ENCODE measurements around the gene NCK2.
A peak's percentile ranks its signal among the peaks of the same experiment; 100 is the strongest.

The NCK2 gene

DNA sequence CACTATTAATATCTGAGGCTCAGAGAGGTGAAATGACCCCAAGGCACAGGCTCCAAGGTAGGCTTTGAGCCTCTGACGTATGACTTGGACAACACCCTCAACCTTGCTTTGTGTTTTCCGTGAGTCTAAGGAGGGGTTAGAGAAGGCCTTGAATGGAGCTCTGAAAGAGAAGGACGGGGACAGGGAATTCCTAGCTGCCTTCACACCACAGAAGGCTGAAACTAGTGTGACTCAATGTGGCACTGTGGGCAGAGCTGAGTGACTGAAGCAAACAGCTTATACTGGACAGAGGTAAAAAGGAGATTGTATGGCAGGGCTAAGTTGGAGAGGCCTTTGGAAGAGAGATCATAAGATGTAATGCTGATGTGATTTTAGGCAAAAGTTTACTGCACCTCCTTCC is 3.5 kb upstream of the NCK2 start:
- no peak overlapping the region for H3K4me2 ChIP-seq (ENCODE audit: low read length)
- TF ChIP-seq EZH2 (IDR thresholded peaks at IDR 0.05; ENCODE audit: borderline replicate concordance, low read length) = no peak
- TF ChIP-seq, protein P1, sequence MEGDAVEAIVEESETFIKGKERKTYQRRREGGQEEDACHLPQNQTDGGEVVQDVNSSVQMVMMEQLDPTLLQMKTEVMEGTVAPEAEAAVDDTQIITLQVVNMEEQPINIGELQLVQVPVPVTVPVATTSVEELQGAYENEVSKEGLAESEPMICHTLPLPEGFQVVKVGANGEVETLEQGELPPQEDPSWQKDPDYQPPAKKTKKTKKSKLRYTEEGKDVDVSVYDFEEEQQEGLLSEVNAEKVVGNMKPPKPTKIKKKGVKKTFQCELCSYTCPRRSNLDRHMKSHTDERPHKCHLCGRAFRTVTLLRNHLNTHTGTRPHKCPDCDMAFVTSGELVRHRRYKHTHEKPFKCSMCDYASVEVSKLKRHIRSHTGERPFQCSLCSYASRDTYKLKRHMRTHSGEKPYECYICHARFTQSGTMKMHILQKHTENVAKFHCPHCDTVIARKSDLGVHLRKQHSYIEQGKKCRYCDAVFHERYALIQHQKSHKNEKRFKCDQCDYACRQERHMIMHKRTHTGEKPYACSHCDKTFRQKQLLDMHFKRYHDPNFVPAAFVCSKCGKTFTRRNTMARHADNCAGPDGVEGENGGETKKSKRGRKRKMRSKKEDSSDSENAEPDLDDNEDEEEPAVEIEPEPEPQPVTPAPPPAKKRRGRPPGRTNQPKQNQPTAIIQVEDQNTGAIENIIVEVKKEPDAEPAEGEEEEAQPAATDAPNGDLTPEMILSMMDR (IDR thresholded peaks at IDR 0.05; ENCODE audit: low read length) = no peak
- no peaks in the 10 kb centered on the region for H3K9me2 ChIP-seq (ENCODE audit: low read depth, low read length)
- H3K27me3 ChIP-seq (ENCODE audit: insufficient read depth, low read length) = no peaks in the 10 kb centered on the region
- H3K9me3 ChIP-seq (ENCODE audit: low read length) = no peaks in the 10 kb centered on the region
- H3K4me1 ChIP-seq (ENCODE audit: insufficient read depth, low read length, severe bottlenecking) = peaks cover 15% of the 10 kb centered on the region
- H3K9ac ChIP-seq (ENCODE audit: low read length) = no peak overlapping the region
- H3F3A ChIP-seq (ENCODE audit: insufficient read depth, low read length) = no peaks in the 10 kb centered on the region
- no peak overlapping the region for H3K4me3 ChIP-seq (ENCODE audit: low read depth, low read length, poor library complexity, severe bottlenecking)
- H3K27ac ChIP-seq (ENCODE audit: low read depth, low read length, poor library complexity, severe bottlenecking) = no peak overlapping the region
- no peaks in the 10 kb centered on the region for H3K79me2 ChIP-seq (ENCODE audit: insufficient read depth, low read length)
- no peaks in the 10 kb centered on the region for H3K36me3 ChIP-seq (ENCODE audit: insufficient read depth, low read length)
- H2AFZ ChIP-seq (ENCODE audit: low read length) = no peak overlapping the region
- no peaks in the 10 kb centered on the region for H4K20me1 ChIP-seq (ENCODE audit: insufficient read depth, low read length)

DNA sequence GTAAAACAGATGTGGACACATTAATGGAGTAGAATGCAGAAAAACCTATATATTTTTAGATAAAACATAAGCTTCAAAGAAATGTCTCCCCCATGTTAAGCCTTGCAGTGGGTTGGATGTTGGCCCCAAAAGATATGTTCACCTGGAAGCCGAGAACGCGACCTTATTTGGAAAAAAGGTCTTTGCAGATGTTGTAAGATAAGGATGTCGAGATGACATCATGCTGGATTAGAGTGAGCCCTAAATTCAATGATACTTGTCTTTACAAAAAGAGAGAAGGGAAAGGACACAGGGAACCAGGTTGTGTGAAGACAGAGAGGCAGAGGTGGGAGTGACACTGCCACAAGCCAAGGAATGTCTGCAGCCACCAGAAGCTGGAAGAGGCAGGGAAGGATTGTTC is 3.1 kb upstream of the NCK2 start:
- Histone ChIP-seq H2AFZ (ENCODE audit: low read length) (no peak overlapping the region), H3K27me3 (ENCODE audit: insufficient read depth, low read length) (peaks cover 4% of the 10 kb centered on the region; the same call in 1 of the 2 replicates), H3K36me3 (ENCODE audit: insufficient read depth, low read length) (no peaks in the 10 kb centered on the region), H3K79me2 (ENCODE audit: insufficient read depth, low read length) (no peaks in the 10 kb centered on the region), H3K4me3 (ENCODE audit: low read depth, low read length, poor library complexity, severe bottlenecking) (no peak overlapping the region), H3K9me3 (ENCODE audit: low read length) (no peaks in the 10 kb centered on the region), H3K27ac (ENCODE audit: low read depth, low read length, poor library complexity, severe bottlenecking) (no peak overlapping the region), H3K9me2 (ENCODE audit: low read depth, low read length) (no peaks in the 10 kb centered on the region), H3F3A (ENCODE audit: insufficient read depth, low read length) (no peaks in the 10 kb centered on the region; the same call in 1 of the 2 replicates), H3K9ac (ENCODE audit: low read length) (no peak overlapping the region), H3K4me2 (ENCODE audit: low read length) (no peak overlapping the region), H3K4me1 (ENCODE audit: insufficient read depth, low read length, severe bottlenecking) (peaks cover 18% of the 10 kb centered on the region), H4K20me1 (ENCODE audit: insufficient read depth, low read length) (no peaks in the 10 kb centered on the region)
- no peak for TF ChIP-seq EZH2 (IDR thresholded peaks at IDR 0.05; ENCODE audit: borderline replicate concordance, low read length)
- TF ChIP-seq, protein P1 (IDR thresholded peaks at IDR 0.05; ENCODE audit: low read length) = no peak

DNA sequence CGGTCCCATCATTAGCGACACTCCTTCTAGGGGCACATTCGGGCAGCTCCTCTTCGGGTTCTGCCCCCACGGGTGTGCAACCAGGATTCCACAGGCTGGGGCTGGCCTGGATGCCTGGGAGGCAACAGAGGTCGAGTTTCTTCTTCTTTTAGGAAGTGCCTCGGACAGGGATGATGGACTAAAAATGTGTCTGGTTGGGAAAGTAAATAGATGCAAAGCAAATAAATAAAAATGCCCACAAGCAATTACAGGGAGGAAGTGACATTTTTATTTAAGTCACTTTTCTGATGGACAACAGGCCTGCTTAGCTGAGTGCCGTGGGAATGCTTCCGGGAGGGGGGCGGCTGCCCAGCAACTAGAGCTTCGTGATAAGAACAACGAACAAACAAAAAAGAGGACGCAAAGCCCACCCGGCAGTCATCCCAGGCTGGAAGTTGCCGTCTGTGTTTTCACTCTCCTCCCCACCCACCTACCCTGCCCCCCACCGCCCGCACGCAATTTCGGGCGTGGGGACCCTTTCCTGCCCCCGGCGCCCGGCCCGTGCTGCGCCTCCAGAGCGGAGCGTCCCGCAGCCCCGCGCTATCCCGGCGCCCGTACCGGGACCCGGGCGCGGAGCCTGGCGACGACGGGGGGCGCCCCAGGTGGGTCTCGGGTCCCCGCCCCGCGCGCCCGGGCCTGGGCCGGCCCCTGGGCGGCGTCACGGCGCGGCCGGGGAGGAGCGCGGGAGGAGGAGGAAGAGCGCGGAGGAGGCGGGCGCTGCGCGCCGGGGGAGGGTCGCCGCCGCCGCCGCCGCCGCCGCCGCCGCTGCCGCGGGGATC is 412 bp upstream of the NCK2 start:
- Histone ChIP-seq H3K4me3 (ENCODE audit: low read depth, low read length, poor library complexity, severe bottlenecking) (peak overlapping the region; percentile 61), H3K4me2 (ENCODE audit: low read length) (peak overlapping the region; percentile 72), H3K9me3 (ENCODE audit: low read length) (no peaks in the 10 kb centered on the region), H3K27me3 (ENCODE audit: insufficient read depth, low read length) (peaks cover 4% of the 10 kb centered on the region; the same call in 1 of the 2 replicates), H3K4me1 (ENCODE audit: insufficient read depth, low read length, severe bottlenecking) (peaks cover 18% of the 10 kb centered on the region), H3K36me3 (ENCODE audit: insufficient read depth, low read length) (no peaks in the 10 kb centered on the region), H3K9me2 (ENCODE audit: low read depth, low read length) (no peaks in the 10 kb centered on the region), H3K9ac (ENCODE audit: low read length) (peak overlapping the region; percentile 47; the same call in 1 of the 2 replicates), H3F3A (ENCODE audit: insufficient read depth, low read length) (no peaks in the 10 kb centered on the region; the same call in 1 of the 2 replicates), H3K79me2 (ENCODE audit: insufficient read depth, low read length) (no peaks in the 10 kb centered on the region), H2AFZ (ENCODE audit: low read length) (0 out of 2 replicates have a peak overlapping the region, but pooled peaks have one; percentile 45), H4K20me1 (ENCODE audit: insufficient read depth, low read length) (no peaks in the 10 kb centered on the region), H3K27ac (ENCODE audit: low read depth, low read length, poor library complexity, severe bottlenecking) (no peak overlapping the region)
- TF ChIP-seq, protein P1 (IDR thresholded peaks at IDR 0.05; ENCODE audit: low read length) = no peak
- no peak for TF ChIP-seq EZH2 (IDR thresholded peaks at IDR 0.05; ENCODE audit: borderline replicate concordance, low read length)
